K562 (cell line): ENCODE measurements around the gene EIF1. TPM values are rescaled to one million over a fixed set of nuclear protein-coding genes. Genes with fewer than 3 reads are reported as not detected.

Experiments used
- BCOR ChIP-seq: fragments of 450-650 bp; IDR thresholded peaks from 2 replicates; pipeline ENCODE4 v1.6.1; 2016
- CHCHD3 ChIP-seq: fragments of 250-450 bp; sonication (Bioruptor Pico); IDR thresholded peaks from 2 replicates; pipeline ENCODE4 v2.1.2; 2022; ENCODE audit warnings: mild to moderate bottlenecking
- ILF3 ChIP-seq: fragments of 450-650 bp; IDR thresholded peaks from 2 replicates; pipeline ENCODE4 v1.6.1; 2018; ENCODE audit warnings: antibody characterized with exemption, mild to moderate bottlenecking, moderate library complexity, borderline replicate concordance
- KDM1A ChIP-seq, 2 experiments: fragments of 450-650 bp; IDR thresholded peaks; 2 replicates each; pipeline ENCODE4 v1.6.1; 2016; ENCODE audit warnings: mild to moderate bottlenecking in 2 of 2
- MIER1 ChIP-seq: fragments of 450-650 bp; IDR thresholded peaks from 2 replicates; pipeline ENCODE4 v1.6.1; 2016; ENCODE audit warnings: antibody characterized with exemption, mild to moderate bottlenecking, low read depth
- NEUROD1 ChIP-seq: fragments of 150-350 bp; IDR thresholded peaks from 2 replicates; pipeline ENCODE4 v1.6.1; 2014; ENCODE audit warnings: borderline replicate concordance, low read length, low read depth; ENCODE audit not compliant: partially characterized antibody
- RCOR1 ChIP-seq, 2 experiments: IDR thresholded peaks; 2 replicates each; pipeline ENCODE4 v1.6.1; 2012; ENCODE audit warnings: low read depth in 2 of 2, low read length in 2 of 2, borderline replicate concordance in 1 of 2, improper control_type of control experiment in 1 of 2
- SMARCA5 ChIP-seq: fragments of 450-650 bp; IDR thresholded peaks from 2 replicates; pipeline ENCODE4 v1.6.1; 2016
- SRSF3 ChIP-seq: fragments of 200-400 bp; formaldehyde crosslinking; IDR thresholded peaks from 2 replicates; pipeline ENCODE4 v1.6.1; 2016; ENCODE audit warnings: mild to moderate bottlenecking, low read length, moderate library complexity; ENCODE audit not compliant: insufficient read depth
- VEZF1 ChIP-seq: fragments of 200-800 bp; sonication (Bioruptor generic); IDR thresholded peaks from 2 replicates; pipeline ENCODE4 v1.6.1; 2017; ENCODE audit warnings: missing genetic modification characterization, missing compliant biosample characterization
- ZNF507 ChIP-seq: conservative IDR thresholded peaks from 2 replicates; pipeline ENCODE4 v1.6.1; 2017; ENCODE audit warnings: missing genetic modification characterization, missing compliant biosample characterization
- polyA plus RNA-seq, 8 experiments: library from polyadenylated mRNA; depleted of rRNA in 4 of 8; stranded (reverse) in 5 of 8; unstranded in 3 of 8; fragments of >200 nt; fragmentation: Nextera tagmentation in 2 of 8; fragmentation: Illumina TruSeq in 1 of 8; extraction: Ambion mirVana in 2 of 8; extraction: Trizol in 1 of 8; gene quantifications; 2 replicates each; pipeline versions ENCODE4 v1.2.1 to v1.2.3, GENCODE V29; 2011 to 2014; ENCODE audit warnings: inconsistent platforms in 1 of 8, missing spikeins in 1 of 8
- total RNA-seq, 7 experiments: library from RNA; depleted of rRNA in 6 of 7; stranded (reverse); fragments of >200 nt in 6 of 7; fragmentation: Illumina TruSeq in 2 of 7; extraction: Trizol in 2 of 7; gene quantifications; 2 replicates each; pipeline versions ENCODE4 v1.2.1 to v1.2.3, GENCODE V29; 2011 to 2021; ENCODE audit warnings: low replicate concordance in 1 of 7

Gene EIF1
- total and polyA plus RNA-seq, 9 of the 15 experiments (the other 6 are each of a cell fraction or from before 2014, with no cell fraction given), result 67.0 to 1,204 (median 320) TPM

GRCh38 chr17:41664587-41665565, 23.8 kb upstream of the EIF1 start (continued):
- TF ChIP-seq ZNF507 (tag) (no peak), SMARCA5 (peak; percentile 77), VEZF1 (CRISPR knock-in tag) (0 out of 2 replicates have a peak, but pooled peaks have one; percentile 1), RCOR1 (IDR thresholded peaks at IDR 0.05; ENCODE audit: borderline replicate concordance in 1 of 2, low read depth in 2 of 2, low read length in 2 of 2) (0 out of 4 replicates have a peak, but pooled peaks of 1 of the 2 experiments have one; percentile 17), ILF3 (no peak), BCOR (peak; percentile 96), NEUROD1 (no peak), SRSF3 (no peak), MIER1 (no peak), CHCHD3 (no peak), KDM1A (IDR thresholded peaks at IDR 0.05) (peak; percentile 47 to 73; a peak in 2 of 4 replicates)
